Measurements from ENCODE around the gene AGFG2. TPM values are rescaled to one million over a fixed set of nuclear protein-coding genes. Genes with fewer than 3 reads are reported as not detected.

The AGFG2 gene
- total and polyA plus RNA-seq, 8 donors: 21.2 to 34.9 (median 28.1) TPM

DNA sequence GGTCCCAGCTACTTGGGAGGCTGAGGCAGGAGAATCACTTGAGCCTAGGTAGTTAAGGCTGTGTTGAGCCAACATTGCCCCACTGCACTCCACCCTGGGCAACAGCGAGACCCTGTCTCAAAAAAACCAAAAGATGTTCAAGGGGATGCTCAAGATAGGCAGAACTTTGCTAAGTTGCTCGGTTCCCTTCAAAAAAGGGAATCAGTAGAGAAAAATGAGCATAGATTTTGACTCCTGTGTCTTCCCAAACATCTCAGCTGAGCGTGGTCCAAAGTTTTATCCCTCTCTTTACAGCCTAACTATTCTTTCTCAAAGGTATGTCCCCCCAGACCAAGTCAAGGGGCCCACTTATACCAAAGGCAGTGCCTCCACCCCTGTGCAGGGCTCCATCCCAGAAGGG lies 14.0 kb downstream of the AGFG2 start:
- no peak overlapping the region for H3K27ac ChIP-seq
- H3K4me3 ChIP-seq: no peak overlapping the region
- peaks cover 12 to 36% of the 10 kb centered on the region in 2 donors for H3K4me1 ChIP-seq
- no peaks in the 10 kb centered on the region for H3K9me3 ChIP-seq
- intact Hi-C loops (cut with DNase I): no loop called here
- no peak for ATAC-seq
- H3K27me3 ChIP-seq: no peaks in the 10 kb centered on the region
- TF ChIP-seq, protein P1, sequence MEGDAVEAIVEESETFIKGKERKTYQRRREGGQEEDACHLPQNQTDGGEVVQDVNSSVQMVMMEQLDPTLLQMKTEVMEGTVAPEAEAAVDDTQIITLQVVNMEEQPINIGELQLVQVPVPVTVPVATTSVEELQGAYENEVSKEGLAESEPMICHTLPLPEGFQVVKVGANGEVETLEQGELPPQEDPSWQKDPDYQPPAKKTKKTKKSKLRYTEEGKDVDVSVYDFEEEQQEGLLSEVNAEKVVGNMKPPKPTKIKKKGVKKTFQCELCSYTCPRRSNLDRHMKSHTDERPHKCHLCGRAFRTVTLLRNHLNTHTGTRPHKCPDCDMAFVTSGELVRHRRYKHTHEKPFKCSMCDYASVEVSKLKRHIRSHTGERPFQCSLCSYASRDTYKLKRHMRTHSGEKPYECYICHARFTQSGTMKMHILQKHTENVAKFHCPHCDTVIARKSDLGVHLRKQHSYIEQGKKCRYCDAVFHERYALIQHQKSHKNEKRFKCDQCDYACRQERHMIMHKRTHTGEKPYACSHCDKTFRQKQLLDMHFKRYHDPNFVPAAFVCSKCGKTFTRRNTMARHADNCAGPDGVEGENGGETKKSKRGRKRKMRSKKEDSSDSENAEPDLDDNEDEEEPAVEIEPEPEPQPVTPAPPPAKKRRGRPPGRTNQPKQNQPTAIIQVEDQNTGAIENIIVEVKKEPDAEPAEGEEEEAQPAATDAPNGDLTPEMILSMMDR (IDR thresholded peaks at IDR 0.05): no peak
- no peak for DNase-seq
- H3K36me3 ChIP-seq: peaks cover 0 to 54% of the 10 kb centered on the region in 2 donors

DNA sequence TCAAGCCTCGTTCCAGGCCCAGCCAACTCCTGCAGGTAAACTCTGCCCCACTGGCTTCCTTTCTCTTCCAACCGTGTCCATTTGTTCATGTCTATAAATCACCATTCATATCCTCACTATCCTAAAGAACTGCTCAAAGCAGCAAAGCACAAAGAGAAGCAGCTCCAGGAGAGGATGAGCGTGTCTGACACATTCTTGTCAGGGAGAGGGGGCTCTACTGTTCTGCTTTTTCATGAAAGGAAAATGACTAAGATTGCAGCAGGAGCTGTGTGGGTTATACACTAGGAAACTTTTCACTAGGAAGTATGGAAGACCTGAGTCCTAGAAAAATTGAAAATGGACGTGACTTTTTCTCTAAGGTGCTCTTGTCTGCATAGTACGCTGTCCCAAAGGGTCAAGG lies 16.7 kb downstream of the AGFG2 start:
- no peak for ATAC-seq
- peaks cover 0 to 50% of the 10 kb centered on the region in 2 donors for H3K36me3 ChIP-seq
- TF ChIP-seq, protein P1 (IDR thresholded peaks at IDR 0.05): no peak
- H3K4me3 ChIP-seq: no peak overlapping the region
- no peaks in the 10 kb centered on the region for H3K27me3 ChIP-seq
- H3K9me3 ChIP-seq: no peaks in the 10 kb centered on the region
- intact Hi-C loops (cut with DNase I): loop anchor here (5.0 kb wide), 1 partner anchor 83 kb away; no protein-coding TSS in a partner anchor
- no peak for DNase-seq
- peak overlapping the region in 1 of 2 donors; percentile 41 for H3K27ac ChIP-seq
- H3K4me1 ChIP-seq: peaks cover 0 to 20% of the 10 kb centered on the region in 2 donors

DNA sequence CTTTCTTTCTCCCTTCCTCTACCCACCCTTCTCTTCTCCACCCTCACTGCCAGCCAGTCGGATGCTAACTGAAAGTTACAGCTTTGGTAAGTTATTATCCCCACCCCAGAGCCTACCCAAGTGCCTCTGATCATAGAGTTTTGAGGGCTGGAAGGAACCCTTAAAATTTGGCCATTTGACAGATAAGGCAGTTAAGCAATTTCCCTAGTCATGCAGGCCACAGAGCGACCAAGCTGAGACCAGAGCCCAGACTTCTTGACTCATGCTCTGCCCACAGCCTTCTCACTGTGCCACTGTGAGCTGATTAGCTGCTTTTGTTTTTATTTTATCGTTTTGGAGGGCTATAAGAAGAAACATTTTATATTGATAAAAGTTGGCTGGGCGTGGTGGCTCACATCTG lies 17.5 kb downstream of the AGFG2 start:
- Histone ChIP-seq H3K4me1 (peaks cover 0 to 18% of the 10 kb centered on the region in 2 donors), H3K27me3 (no peaks in the 10 kb centered on the region), H3K4me3 (no peak overlapping the region), H3K9me3 (no peaks in the 10 kb centered on the region), H3K27ac (peak overlapping the region in 1 of 2 donors; percentile 41), H3K36me3 (peaks cover 0 to 49% of the 10 kb centered on the region in 2 donors)
- DNase-seq (no peak), ATAC-seq (peak; percentile 72)
- TF ChIP-seq, protein P1 (IDR thresholded peaks at IDR 0.05): no peak
- intact Hi-C loops (cut with DNase I): loop anchor here (5.0 kb wide), 1 partner anchor 84 kb away; no protein-coding TSS in a partner anchor

DNA sequence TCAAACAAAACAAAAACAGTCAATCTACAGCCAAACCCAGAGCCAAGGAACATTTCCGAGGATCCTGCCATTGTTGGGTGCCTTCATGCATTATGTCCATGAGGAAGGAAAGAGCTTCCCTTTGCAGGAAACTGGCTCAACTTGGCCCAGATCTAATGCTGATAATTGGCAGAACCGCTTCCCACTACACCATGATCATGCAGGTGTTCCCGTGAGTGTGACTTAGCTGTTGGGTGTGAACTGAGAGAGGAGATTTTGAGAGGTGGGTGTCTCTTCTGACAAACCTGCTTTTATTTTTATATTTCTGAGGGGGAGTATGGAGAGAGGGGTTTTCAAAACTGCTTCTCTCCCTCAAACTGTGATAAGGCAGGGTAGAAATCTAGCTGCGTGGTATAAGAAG lies 20.1 kb downstream of the AGFG2 start:
- ATAC-seq (no peak), DNase-seq (no peak)
- peak overlapping the region in 1 of 2 donors; percentile 33 for H3K27ac ChIP-seq
- intact Hi-C loops (cut with DNase I): loop anchor here (5.0 kb wide), 1 partner anchor 87 kb away; no protein-coding TSS in a partner anchor
- H3K9me3 ChIP-seq: no peaks in the 10 kb centered on the region
- TF ChIP-seq, protein P1 (IDR thresholded peaks at IDR 0.05): no peak
- H3K4me3 ChIP-seq: no peak overlapping the region
- H3K4me1 ChIP-seq: peaks cover 0 to 21% of the 10 kb centered on the region in 2 donors
- H3K27me3 ChIP-seq: no peaks in the 10 kb centered on the region
- peaks cover 0 to 42% of the 10 kb centered on the region in 2 donors for H3K36me3 ChIP-seq

DNA sequence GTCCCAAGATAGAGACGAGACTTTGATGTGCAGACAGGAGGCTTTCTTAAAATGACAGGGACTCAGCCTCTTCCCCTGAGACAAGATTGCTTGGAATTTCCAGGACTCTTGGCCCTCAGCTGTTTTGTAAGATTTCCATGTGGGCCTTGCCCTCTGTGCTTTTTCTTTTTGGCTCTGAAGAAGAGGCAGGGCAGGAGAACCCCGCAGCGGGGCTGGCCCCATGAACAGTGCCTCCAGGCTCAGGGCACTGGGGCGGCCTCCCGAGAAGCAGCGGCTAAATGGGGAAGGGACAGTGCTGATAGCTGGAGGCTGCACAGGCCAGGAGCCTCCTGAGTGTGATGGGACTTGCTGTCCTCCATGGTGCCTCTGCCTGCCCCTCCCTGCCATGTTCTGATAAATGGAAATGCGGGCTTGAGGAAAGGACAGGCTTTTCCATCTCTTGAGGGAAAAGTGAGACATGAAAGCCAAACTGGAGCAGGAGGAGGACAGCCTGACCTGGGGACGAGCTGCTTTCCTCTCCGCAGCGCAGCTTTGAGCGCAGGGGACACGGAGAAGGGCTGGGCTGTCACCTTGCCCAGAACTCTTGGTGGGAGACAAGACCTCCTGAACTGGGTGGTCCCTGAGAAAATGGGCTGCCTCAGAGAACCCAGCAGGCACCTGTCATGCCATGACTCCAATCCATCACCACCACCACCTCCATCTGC lies 22.6 kb downstream of the AGFG2 start:
- Histone ChIP-seq H3K9me3 (no peaks in the 10 kb centered on the region), H3K36me3 (peaks cover 0 to 34% of the 10 kb centered on the region in 2 donors), H3K27ac (no peak overlapping the region), H3K4me1 (peaks cover 0 to 16% of the 10 kb centered on the region in 2 donors), H3K27me3 (no peaks in the 10 kb centered on the region), H3K4me3 (no peak overlapping the region)
- TF ChIP-seq, protein P1 (IDR thresholded peaks at IDR 0.05): no peak
- no peak for ATAC-seq
- intact Hi-C loops (cut with DNase I): no loop called here
- DNase-seq: peak in 1 of 4 donors; percentile 50
